Neural cell (in vitro differentiated cells): ENCODE results near the gene TP53I11.

ENCODE experiments used
- CTCF ChIP-seq: fragments of 450-650 bp; IDR thresholded peaks from 2 replicates; pipeline ENCODE4 v1.5.1; 2014; ENCODE audit warnings: antibody characterized with exemption, mild to moderate bottlenecking, moderate library complexity; ENCODE audit not compliant: poor library complexity, severe bottlenecking
- EP300 ChIP-seq: fragments of 450-650 bp; conservative IDR thresholded peaks from 2 replicates; pipeline ENCODE4 v1.6.1; 2014; ENCODE audit warnings: antibody characterized with exemption, mild to moderate bottlenecking, moderate library complexity; ENCODE audit not compliant: poor library complexity, severe bottlenecking
- MXI1 ChIP-seq: fragments of 450-650 bp; conservative IDR thresholded peaks from 2 replicates; pipeline ENCODE4 v1.6.1; 2014; ENCODE audit warnings: antibody characterized with exemption, mild to moderate bottlenecking; ENCODE audit not compliant: poor library complexity, severe bottlenecking
- REST ChIP-seq: IDR thresholded peaks from 2 replicates; pipeline ENCODE4 v1.6.1; 2012; ENCODE audit warnings: borderline replicate concordance
- SMC3 ChIP-seq: fragments of 450-650 bp; conservative IDR thresholded peaks from 2 replicates; pipeline ENCODE4 v1.6.1; 2014; ENCODE audit warnings: antibody characterized with exemption, mild to moderate bottlenecking, moderate library complexity; ENCODE audit not compliant: poor library complexity

- TF ChIP-seq SMC3, result no peak
- TF ChIP-seq CTCF, result no peak
- no peak for TF ChIP-seq EP300
- TF ChIP-seq REST, result no peak
- no peak for TF ChIP-seq MXI1
Measured at GRCh38 chr11:44998051-44998450, 47.4 kb upstream of the TP53I11 start.
